HepG2 (cell line): ENCODE results near the gene PC. TPM values are rescaled to one million over a fixed set of nuclear protein-coding genes. Genes with fewer than 3 reads are reported as not detected.
A peak's percentile ranks its signal among the peaks of the same experiment; 100 is the strongest.

ENCODE experiments used
- ATAC-seq: fragments of 200-7000 bp; cut with Tn5 transposase; 3 replicates; pipeline ENCODE4 v1.9.1; 2020; ENCODE audit warnings: mild to moderate bottlenecking, moderate library complexity
- BruUV-seq: library from RNA; stranded (reverse); fragments of 400-500 nt; replicated peaks from 2 replicates; lab custom pipeline; 2021; lab: Mats Ljungman, UMichigan
- CTCF ChIA-PET: fragments of 300-600 bp; formaldehyde crosslinking; extraction: SDS; loops from one replicate; lab custom pipeline; 2021; ENCODE audit warnings: low total read pairs, inconsistent platforms, low intra/inter-chr PET ratio; lab: Yijun Ruan, JAX
- POLR2A ChIA-PET: fragments of 350-600 bp; sonication (Branson Sonifier 250); formaldehyde crosslinking; loops from one replicate; lab custom pipeline; 2020; ENCODE audit warnings: antibody characterized with exemption, inconsistent platforms; lab: Yijun Ruan, JAX
- DNase-seq: peaks from one replicate; pipeline ENCODE4 v3.0.0-alpha.2; 2015; ENCODE audit warnings: low spot score
- FAIRE-seq: peaks from 3 replicates; lab custom pipeline; 2011; peaks lifted over from hg19 to GRCh38; lab: Jason Lieb, UNC
- H2AFZ ChIP-seq: one replicate; pipeline ENCODE4 v1.6.1; 2011; ENCODE audit warnings: low read length, inconsistent platforms
- H3K27ac ChIP-seq: fragments of 300-600 bp; 3 replicates; pipeline ENCODE4 v1.8.0; 2011; ENCODE audit warnings: mixed run types, mild to moderate bottlenecking, mixed read lengths, low read length, inconsistent platforms; ENCODE audit not compliant: insufficient read depth; ENCODE audit errors: extremely low read length
- H3K27me3 ChIP-seq, 2 experiments: fragments of 200-600 bp in 1 of 2; 2 replicates in 1 of 2; 3 replicates in 1 of 2; pipeline versions ENCODE4 v1.6.0 to v1.8.0; 2011; ENCODE audit warnings: low read length in 2 of 2, mild to moderate bottlenecking in 2 of 2, moderate library complexity in 2 of 2, inconsistent platforms in 1 of 2; ENCODE audit not compliant: insufficient read depth in 2 of 2, control insufficient read depth in 1 of 2
- H3K36me3 ChIP-seq, 2 experiments: fragments of 200-600 bp in 1 of 2; replicated peaks in 1 of 2; 2 replicates in 1 of 2; 3 replicates in 1 of 2; pipeline versions ENCODE4 v1.5.1 to v1.8.0; 2011; ENCODE audit warnings: low read length in 2 of 2, inconsistent platforms in 1 of 2; ENCODE audit not compliant: insufficient read depth in 2 of 2, control insufficient read depth in 1 of 2
- H3K4me1 ChIP-seq: 2 replicates; pipeline ENCODE4 v1.5.1; 2012; ENCODE audit warnings: low read length, inconsistent platforms; ENCODE audit not compliant: insufficient read depth
- H3K4me2 ChIP-seq: 2 replicates; pipeline ENCODE4 v1.6.0; 2011; ENCODE audit warnings: low read depth, low read length, inconsistent platforms
- H3K4me3 ChIP-seq, 3 experiments: fragments of 200-600 bp in 1 of 3; sonication (generic), shearing (Covaris generic) in 1 of 3; replicated peaks in 1 of 3; 2 replicates each; pipeline ENCODE4 v1.5.1; 2011 to 2016; ENCODE audit warnings: low read length in 3 of 3, inconsistent platforms in 2 of 3, low read depth in 2 of 3, mild to moderate bottlenecking in 2 of 3, control low read depth in 1 of 3, mixed read lengths in 1 of 3; ENCODE audit not compliant: insufficient read depth in 1 of 3
- H3K79me2 ChIP-seq: one replicate; pipeline ENCODE4 v1.6.1; 2011; ENCODE audit warnings: low read length, inconsistent platforms; ENCODE audit not compliant: insufficient read depth
- H3K9ac ChIP-seq: 2 replicates; pipeline ENCODE4 v1.6.0; 2011; ENCODE audit warnings: mild to moderate bottlenecking, low read depth, low read length, inconsistent platforms; ENCODE audit not compliant: insufficient read depth
- H3K9me3 ChIP-seq: 2 replicates; pipeline ENCODE4 v1.5.1; 2012; ENCODE audit warnings: mild to moderate bottlenecking, low read length
- H4K20me1 ChIP-seq: 2 replicates; pipeline ENCODE4 v1.6.0; 2011; ENCODE audit warnings: inconsistent platforms, mild to moderate bottlenecking, low read length, moderate library complexity; ENCODE audit not compliant: insufficient read depth
- CTCF ChIP-seq: sonication (generic); formaldehyde crosslinking; IDR thresholded peaks from 2 replicates; pipeline ENCODE4 v1.5.0; 2020; ENCODE audit warnings: mild to moderate bottlenecking, missing genetic modification reagents, moderate library complexity
- MAFG ChIP-seq: sonication (generic); formaldehyde crosslinking; IDR thresholded peaks from 2 replicates; pipeline ENCODE4 v1.5.1; 2020; ENCODE audit warnings: mild to moderate bottlenecking, missing genetic modification reagents
- WGBS: methylation state at CpG from one replicate; pipeline ENCODE4 v1.1.6; 2017; ENCODE audit warnings: low lambda C conversion rate; 5-methylcytosine and 5-hydroxymethylcytosine counted together
- in situ Hi-C: cut with HindIII; loops from 2 replicates; pipeline ENCODE4 v1.10.0; 2017; ENCODE audit warnings: low pct_unique_long_range_greater_than_20kb; ENCODE audit not compliant: extremely low pct_ligation_motif_present
- intact Hi-C: fragments of 100-400 bp; cut with micrococcal nuclease; formaldehyde crosslinking; loops from one replicate; pipeline ENCODE4 v1.10.0; 2022; ENCODE audit not compliant: unreplicated experiment
- polyA plus RNA-seq, 8 experiments: library from polyadenylated mRNA; depleted of rRNA in 3 of 8; stranded (reverse) in 7 of 8; unstranded in 1 of 8; fragments of >200 nt; fragmentation: Illumina TruSeq in 4 of 8; extraction: Trizol in 4 of 8; gene quantifications; 2 replicates each; pipeline versions ENCODE4 v1.2.1 to v1.2.3, GENCODE V29; 2011 to 2016; ENCODE audit warnings: low read depth in 4 of 8, missing spikeins in 1 of 8, mixed read lengths in 1 of 8; ENCODE audit not compliant: insufficient read depth in 1 of 8
- total RNA-seq, 5 experiments: library from RNA; depleted of rRNA; stranded (reverse); fragments of >200 nt; fragmentation: Illumina TruSeq; extraction: Trizol; gene quantifications; 2 replicates each; pipeline ENCODE4 v1.2.3, GENCODE V29; 2016; ENCODE audit warnings: low read depth in 1 of 5
- TF ChIP-seq, protein P1 (sequence below): sonication (generic); formaldehyde crosslinking; IDR thresholded peaks from 2 replicates; pipeline ENCODE4 v1.5.1; 2020; ENCODE audit warnings: mild to moderate bottlenecking, missing genetic modification reagents, moderate library complexity

PC gene
- total and polyA plus RNA-seq, 2 of the 13 experiments (the other 11 are each of a cell fraction or from before 2014, with no cell fraction given): 29.0 to 39.0 TPM

GRCh38 chr11:66915046-66915832, 42.9 kb downstream of the PC start:
- Histone ChIP-seq H4K20me1 (no peaks in the 10 kb centered on the region), H3K4me2 (no peak overlapping the region), H3K27me3 (no peaks in the 10 kb centered on the region), H3K4me1 (peaks cover 60% of the 10 kb centered on the region), H3K79me2 (no peaks in the 10 kb centered on the region), H3K4me3 (no peak overlapping the region), H3K36me3 (no peaks in the 10 kb centered on the region), H3K27ac (no peak overlapping the region), H3K9ac (no peak overlapping the region), H2AFZ (no peak overlapping the region), H3K9me3 (no peaks in the 10 kb centered on the region)
- TF ChIP-seq, protein P1, sequence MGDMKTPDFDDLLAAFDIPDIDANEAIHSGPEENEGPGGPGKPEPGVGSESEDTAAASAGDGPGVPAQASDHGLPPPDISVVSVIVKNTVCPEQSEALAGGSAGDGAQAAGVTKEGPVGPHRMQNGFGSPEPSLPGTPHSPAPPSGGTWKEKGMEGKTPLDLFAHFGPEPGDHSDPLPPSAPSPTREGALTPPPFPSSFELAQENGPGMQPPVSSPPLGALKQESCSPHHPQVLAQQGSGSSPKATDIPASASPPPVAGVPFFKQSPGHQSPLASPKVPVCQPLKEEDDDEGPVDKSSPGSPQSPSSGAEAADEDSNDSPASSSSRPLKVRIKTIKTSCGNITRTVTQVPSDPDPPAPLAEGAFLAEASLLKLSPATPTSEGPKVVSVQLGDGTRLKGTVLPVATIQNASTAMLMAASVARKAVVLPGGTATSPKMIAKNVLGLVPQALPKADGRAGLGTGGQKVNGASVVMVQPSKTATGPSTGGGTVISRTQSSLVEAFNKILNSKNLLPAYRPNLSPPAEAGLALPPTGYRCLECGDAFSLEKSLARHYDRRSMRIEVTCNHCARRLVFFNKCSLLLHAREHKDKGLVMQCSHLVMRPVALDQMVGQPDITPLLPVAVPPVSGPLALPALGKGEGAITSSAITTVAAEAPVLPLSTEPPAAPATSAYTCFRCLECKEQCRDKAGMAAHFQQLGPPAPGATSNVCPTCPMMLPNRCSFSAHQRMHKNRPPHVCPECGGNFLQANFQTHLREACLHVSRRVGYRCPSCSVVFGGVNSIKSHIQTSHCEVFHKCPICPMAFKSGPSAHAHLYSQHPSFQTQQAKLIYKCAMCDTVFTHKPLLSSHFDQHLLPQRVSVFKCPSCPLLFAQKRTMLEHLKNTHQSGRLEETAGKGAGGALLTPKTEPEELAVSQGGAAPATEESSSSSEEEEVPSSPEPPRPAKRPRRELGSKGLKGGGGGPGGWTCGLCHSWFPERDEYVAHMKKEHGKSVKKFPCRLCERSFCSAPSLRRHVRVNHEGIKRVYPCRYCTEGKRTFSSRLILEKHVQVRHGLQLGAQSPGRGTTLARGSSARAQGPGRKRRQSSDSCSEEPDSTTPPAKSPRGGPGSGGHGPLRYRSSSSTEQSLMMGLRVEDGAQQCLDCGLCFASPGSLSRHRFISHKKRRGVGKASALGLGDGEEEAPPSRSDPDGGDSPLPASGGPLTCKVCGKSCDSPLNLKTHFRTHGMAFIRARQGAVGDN (CRISPR knock-in tag): peak; percentile 18; the same call in 1 of the 2 replicates
- TF ChIP-seq MAFG: no peak
- 0 out of 2 replicates have a peak, but pooled peaks have one; percentile 12 for TF ChIP-seq CTCF
- no TSS peak for BruUV-seq
- FAIRE-seq: no peak
- intact Hi-C loops: no loop called here
- WGBS: 84% methylated on average over 6 of the region's 14 CpGs
- in situ Hi-C loops: no loop called here
- ATAC-seq: no peak; the same call in 2 of the 3 replicates
- no peak for DNase-seq
- CTCF ChIA-PET: no interaction called here
- POLR2A ChIA-PET: interaction anchor here (1.0 kb wide), 1 partner anchor 9 kb away, joined by 3 read pairs; no protein-coding TSS in a partner anchor
